PFSK-1 (cell line): ENCODE data around the gene SDK1.

Experiments
- POLR2AphosphoS5 ChIP-seq: IDR thresholded peaks from 2 replicates; pipeline ENCODE4 v1.6.1; 2012; ENCODE audit warnings: low read depth, mild to moderate bottlenecking, control low read depth, low read length, moderate library complexity
- TAF1 ChIP-seq: IDR thresholded peaks from 2 replicates; pipeline ENCODE4 v1.6.1; 2012; ENCODE audit warnings: low read length, control low read depth, borderline replicate concordance; ENCODE audit not compliant: insufficient read depth
- TF ChIP-seq, protein P1 (sequence below), 2 experiments: IDR thresholded peaks; 2 replicates each; pipeline versions ENCODE4 v1.6.1 to v1.8.0; 2011 to 2012; ENCODE audit warnings: low read depth in 2 of 2, low read length in 2 of 2, control low read depth in 1 of 2, inconsistent platforms in 1 of 2, mild to moderate bottlenecking in 1 of 2, moderate library complexity in 1 of 2; ENCODE audit not compliant: insufficient read depth in 1 of 2

DNA sequence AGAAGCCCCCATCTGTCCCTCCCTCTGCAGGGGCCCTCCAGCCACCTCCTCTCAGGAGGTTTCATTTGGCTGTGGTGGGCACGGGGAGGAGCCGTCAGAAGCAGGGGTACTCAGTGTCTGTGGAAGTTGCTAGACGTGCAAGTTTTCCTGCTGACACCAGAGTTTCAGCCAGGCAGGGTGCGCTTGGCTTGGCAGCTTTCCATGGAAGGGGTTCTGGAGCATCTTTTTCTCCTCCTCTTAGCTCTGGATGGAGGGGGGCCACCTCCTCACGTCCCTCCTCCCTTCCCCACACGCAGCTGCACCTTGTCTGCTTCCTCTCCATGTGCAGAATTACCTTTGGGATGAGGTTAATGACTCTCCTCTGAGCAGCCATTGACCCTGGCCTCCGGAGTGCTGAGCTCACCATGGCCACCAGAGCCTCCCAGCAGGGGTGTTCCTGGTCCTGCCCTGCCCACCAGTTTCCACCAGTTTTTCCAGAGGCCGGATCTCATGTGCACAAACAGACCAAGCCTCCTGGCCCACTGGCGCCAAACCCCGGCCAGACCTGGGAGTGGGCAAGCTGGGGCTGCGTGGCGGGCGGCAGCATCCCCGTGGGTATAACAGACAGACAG lies 801.3 kb downstream of the SDK1 start:
- TF ChIP-seq POLR2AphosphoS5, result no peak
- no peak for TF ChIP-seq TAF1
- TF ChIP-seq, protein P1, sequence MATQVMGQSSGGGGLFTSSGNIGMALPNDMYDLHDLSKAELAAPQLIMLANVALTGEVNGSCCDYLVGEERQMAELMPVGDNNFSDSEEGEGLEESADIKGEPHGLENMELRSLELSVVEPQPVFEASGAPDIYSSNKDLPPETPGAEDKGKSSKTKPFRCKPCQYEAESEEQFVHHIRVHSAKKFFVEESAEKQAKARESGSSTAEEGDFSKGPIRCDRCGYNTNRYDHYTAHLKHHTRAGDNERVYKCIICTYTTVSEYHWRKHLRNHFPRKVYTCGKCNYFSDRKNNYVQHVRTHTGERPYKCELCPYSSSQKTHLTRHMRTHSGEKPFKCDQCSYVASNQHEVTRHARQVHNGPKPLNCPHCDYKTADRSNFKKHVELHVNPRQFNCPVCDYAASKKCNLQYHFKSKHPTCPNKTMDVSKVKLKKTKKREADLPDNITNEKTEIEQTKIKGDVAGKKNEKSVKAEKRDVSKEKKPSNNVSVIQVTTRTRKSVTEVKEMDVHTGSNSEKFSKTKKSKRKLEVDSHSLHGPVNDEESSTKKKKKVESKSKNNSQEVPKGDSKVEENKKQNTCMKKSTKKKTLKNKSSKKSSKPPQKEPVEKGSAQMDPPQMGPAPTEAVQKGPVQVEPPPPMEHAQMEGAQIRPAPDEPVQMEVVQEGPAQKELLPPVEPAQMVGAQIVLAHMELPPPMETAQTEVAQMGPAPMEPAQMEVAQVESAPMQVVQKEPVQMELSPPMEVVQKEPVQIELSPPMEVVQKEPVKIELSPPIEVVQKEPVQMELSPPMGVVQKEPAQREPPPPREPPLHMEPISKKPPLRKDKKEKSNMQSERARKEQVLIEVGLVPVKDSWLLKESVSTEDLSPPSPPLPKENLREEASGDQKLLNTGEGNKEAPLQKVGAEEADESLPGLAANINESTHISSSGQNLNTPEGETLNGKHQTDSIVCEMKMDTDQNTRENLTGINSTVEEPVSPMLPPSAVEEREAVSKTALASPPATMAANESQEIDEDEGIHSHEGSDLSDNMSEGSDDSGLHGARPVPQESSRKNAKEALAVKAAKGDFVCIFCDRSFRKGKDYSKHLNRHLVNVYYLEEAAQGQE (IDR thresholded peaks at IDR 0.05; ENCODE audit: insufficient read depth in 1 of 2, low read depth in 2 of 2, low read length in 2 of 2), result no peak
